Measurements from ENCODE around the gene RIMS1. TPM values are rescaled to one million over a fixed set of nuclear protein-coding genes. Genes with fewer than 3 reads are reported as not detected.

RIMS1 gene
- total and polyA plus RNA-seq, 9 of the 15 experiments (the other 6 are each of a cell fraction or from before 2014, with no cell fraction given), result not detected

DNA sequence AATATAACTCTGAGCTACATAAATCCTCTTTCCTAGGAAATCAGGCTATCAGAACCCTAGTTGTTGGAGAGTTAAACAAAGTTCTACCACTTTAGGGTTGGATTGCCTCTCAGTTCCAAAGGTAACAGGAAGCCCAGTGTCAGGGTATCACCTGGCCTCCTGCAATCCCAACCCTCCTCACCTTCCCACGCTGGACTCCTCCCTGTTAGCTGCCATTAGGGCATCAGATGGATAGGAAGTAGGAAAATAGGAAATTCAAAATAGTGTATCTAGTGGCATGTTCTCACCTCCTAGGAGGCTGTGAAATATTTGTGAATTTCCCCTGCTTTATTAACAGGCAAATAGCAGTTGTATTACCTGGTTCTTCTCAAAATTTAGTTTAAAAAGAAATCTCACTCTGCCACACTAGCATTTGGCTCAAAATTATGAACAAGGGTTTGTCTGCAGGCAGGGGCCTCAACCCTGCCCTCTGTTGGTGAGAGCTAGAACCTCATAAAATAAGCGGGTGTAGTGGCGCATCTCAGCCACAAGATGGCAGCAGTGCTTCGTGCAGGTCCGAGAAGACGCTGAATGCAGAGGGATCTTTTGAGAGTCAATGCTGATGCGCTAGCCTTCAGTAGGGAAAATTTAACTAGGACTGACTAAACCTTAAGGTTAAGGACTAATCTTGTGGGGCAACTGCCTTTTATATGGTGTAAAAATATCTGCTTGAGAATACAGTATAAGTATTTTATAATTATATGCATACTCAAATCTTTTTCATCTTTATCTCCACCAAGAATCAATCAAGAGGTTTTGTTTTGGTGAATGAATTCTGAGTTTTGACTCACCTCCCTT lies 525.7 kb downstream of the RIMS1 start (continued):
- TF ChIP-seq, protein P1, sequence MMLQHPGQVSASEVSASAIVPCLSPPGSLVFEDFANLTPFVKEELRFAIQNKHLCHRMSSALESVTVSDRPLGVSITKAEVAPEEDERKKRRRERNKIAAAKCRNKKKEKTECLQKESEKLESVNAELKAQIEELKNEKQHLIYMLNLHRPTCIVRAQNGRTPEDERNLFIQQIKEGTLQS (IDR thresholded peaks at IDR 0.05), result no peak
- TF ChIP-seq, protein P1 (CRISPR knock-in tag; conservative IDR thresholded peaks at IDR 0.05), result peak; percentile 32; the same call in 1 of the 2 replicates
- TF ChIP-seq RBM17 (IDR thresholded peaks at IDR 0.05; ENCODE audit: borderline replicate concordance, low read depth, low read length) (no peak), ESRRB (CRISPR knock-in tag; IDR thresholded peaks at IDR 0.05; ENCODE audit: borderline replicate concordance) (no peak), ZNF212 (CRISPR knock-in tag; IDR thresholded peaks at IDR 0.05) (0 out of 2 replicates have a peak, but pooled peaks have one; percentile 32), ZNF764 (CRISPR knock-in tag; IDR thresholded peaks at IDR 0.05; ENCODE audit: low read depth) (no peak), POLR2AphosphoS5 (IDR thresholded peaks at IDR 0.05; ENCODE audit: control insufficient read depth, insufficient read depth, low read depth, low read length) (no peak), BCOR (IDR thresholded peaks at IDR 0.05) (peak; percentile 10; the same call in 1 of the 2 replicates), OTX1 (CRISPR knock-in tag; IDR thresholded peaks at IDR 0.05) (no peak)
- TF ChIP-seq, protein P2, sequence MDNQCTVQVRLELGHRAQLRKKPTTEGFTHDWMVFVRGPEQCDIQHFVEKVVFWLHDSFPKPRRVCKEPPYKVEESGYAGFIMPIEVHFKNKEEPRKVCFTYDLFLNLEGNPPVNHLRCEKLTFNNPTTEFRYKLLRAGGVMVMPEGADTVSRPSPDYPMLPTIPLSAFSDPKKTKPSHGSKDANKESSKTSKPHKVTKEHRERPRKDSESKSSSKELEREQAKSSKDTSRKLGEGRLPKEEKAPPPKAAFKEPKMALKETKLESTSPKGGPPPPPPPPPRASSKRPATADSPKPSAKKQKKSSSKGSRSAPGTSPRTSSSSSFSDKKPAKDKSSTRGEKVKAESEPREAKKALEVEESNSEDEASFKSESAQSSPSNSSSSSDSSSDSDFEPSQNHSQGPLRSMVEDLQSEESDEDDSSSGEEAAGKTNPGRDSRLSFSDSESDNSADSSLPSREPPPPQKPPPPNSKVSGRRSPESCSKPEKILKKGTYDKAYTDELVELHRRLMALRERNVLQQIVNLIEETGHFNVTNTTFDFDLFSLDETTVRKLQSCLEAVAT (IDR thresholded peaks at IDR 0.05), result peak in 1 of 2 experiments; percentile 89; a peak in 2 of 4 replicates
- TF ChIP-seq, protein P3, sequence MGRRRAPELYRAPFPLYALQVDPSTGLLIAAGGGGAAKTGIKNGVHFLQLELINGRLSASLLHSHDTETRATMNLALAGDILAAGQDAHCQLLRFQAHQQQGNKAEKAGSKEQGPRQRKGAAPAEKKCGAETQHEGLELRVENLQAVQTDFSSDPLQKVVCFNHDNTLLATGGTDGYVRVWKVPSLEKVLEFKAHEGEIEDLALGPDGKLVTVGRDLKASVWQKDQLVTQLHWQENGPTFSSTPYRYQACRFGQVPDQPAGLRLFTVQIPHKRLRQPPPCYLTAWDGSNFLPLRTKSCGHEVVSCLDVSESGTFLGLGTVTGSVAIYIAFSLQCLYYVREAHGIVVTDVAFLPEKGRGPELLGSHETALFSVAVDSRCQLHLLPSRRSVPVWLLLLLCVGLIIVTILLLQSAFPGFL (CRISPR knock-in tag; IDR thresholded peaks at IDR 0.05), result 0 out of 2 replicates have a peak, but pooled peaks have one; percentile 16
- TF ChIP-seq, protein P4, sequence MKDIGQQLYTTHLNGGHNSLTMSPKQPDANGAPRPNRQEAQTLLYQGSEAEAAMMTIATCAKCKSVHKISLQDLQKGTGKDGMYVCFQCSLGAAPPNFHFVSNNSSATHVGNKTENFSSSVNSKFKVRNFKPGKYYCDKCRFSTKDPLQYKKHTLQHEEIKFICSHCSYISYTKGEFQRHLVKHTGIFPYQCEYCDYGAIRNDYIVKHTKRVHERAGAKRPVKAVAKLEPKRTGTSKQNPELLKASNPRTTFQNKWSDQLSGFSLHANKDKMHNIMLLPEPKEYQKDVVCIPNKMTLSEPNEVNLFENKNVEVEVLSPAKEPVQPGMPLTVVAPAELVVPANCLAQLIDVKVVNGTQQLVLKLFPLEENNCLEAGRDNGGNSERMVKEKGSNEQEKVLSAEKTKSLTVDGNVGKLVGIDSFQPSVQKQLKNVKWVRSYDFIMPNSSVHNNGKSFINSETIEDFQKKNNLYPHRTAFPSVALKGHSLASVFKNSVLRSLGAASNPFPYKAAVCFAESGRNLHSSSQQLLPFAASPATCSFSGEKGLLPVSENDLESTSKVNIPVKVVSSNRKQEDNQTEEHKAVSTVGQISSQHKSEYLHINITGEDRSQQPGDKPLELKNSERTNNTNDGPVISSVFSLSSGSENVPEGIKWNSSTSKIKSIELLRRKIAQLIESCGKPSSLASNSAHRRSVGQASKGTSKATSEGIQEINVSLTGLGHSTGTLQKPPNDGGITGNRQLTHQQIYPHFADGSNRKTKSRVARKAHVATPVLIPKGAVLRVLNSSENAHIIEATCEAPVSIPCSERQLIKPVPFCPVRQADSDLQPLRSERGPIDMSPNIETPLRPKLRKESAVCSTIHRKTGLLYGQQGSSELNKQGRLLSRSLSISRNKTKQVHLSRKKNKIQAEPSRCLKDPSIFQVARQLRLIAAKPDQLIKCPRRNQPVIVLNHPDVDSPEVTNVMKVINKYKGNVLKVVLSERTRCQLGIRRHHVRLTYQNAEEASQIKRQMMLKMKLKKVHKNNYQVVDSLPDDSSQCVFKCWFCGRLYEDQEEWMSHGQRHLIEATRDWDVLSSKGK (CRISPR knock-in tag; IDR thresholded peaks at IDR 0.05), result no peak
- TF ChIP-seq, protein P5, sequence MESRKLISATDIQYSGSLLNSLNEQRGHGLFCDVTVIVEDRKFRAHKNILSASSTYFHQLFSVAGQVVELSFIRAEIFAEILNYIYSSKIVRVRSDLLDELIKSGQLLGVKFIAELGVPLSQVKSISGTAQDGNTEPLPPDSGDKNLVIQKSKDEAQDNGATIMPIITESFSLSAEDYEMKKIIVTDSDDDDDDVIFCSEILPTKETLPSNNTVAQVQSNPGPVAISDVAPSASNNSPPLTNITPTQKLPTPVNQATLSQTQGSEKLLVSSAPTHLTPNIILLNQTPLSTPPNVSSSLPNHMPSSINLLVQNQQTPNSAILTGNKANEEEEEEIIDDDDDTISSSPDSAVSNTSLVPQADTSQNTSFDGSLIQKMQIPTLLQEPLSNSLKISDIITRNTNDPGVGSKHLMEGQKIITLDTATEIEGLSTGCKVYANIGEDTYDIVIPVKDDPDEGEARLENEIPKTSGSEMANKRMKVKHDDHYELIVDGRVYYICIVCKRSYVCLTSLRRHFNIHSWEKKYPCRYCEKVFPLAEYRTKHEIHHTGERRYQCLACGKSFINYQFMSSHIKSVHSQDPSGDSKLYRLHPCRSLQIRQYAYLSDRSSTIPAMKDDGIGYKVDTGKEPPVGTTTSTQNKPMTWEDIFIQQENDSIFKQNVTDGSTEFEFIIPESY (CRISPR knock-in tag; IDR thresholded peaks at IDR 0.05), result peak; percentile 95
- TF ChIP-seq, protein P6, sequence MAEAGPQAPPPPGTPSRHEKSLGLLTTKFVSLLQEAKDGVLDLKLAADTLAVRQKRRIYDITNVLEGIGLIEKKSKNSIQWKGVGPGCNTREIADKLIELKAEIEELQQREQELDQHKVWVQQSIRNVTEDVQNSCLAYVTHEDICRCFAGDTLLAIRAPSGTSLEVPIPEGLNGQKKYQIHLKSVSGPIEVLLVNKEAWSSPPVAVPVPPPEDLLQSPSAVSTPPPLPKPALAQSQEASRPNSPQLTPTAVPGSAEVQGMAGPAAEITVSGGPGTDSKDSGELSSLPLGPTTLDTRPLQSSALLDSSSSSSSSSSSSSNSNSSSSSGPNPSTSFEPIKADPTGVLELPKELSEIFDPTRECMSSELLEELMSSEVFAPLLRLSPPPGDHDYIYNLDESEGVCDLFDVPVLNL (CRISPR knock-in tag; IDR thresholded peaks at IDR 0.05; ENCODE audit: low read depth), result no peak
